Caco-2 (cell line): ENCODE data around the gene ESRP2. TPM values are rescaled to one million over a fixed set of nuclear protein-coding genes. Genes with fewer than 3 reads are reported as not detected.

ENCODE experiments used
- BruUV-seq: library from RNA; stranded (reverse); fragments of 400-500 nt; replicated peaks from 2 replicates; lab custom pipeline; 2021; lab: Mats Ljungman, UMichigan
- CTCF ChIA-PET: fragments of 300-600 bp; sonication (Branson Sonifier 250); formaldehyde crosslinking; loops from one replicate; lab custom pipeline; 2022; ENCODE audit warnings: antibody characterized with exemption; lab: Charles Lee
- POLR2A ChIA-PET: fragments of 300-600 bp; sonication (Branson Sonifier 250); formaldehyde crosslinking; loops from one replicate; lab custom pipeline; 2022; ENCODE audit warnings: antibody characterized with exemption; lab: Charles Lee
- DNase-seq, 2 experiments: peaks; one replicate each; pipeline versions ENCODE4 v3.0.0 to v3.0.0-alpha.2; 2020 to 2022
- H3K27me3 ChIP-seq: replicated peaks from 2 replicates; pipeline ENCODE4 v1.6.0; 2011; ENCODE audit warnings: low read length; ENCODE audit not compliant: control insufficient read depth, insufficient read depth
- H3K36me3 ChIP-seq: 2 replicates; pipeline ENCODE4 v1.5.1; 2011; ENCODE audit warnings: low read length; ENCODE audit not compliant: control insufficient read depth, insufficient read depth
- H3K4me1 ChIP-seq: fragments of 250-450 bp; sonication (Bioruptor Pico); 2 replicates; pipeline ENCODE4 v1.5.1; 2020; ENCODE audit warnings: mild to moderate bottlenecking
- H3K4me3 ChIP-seq: 2 replicates; pipeline ENCODE4 v1.5.1; 2011; ENCODE audit warnings: low read depth, mild to moderate bottlenecking, control low read depth, low read length
- H3K9me3 ChIP-seq: fragments of 250-450 bp; sonication (Bioruptor Pico); 2 replicates; pipeline ENCODE4 v1.5.1; 2020; ENCODE audit warnings: mild to moderate bottlenecking, moderate library complexity
- H3K27ac Mint-ChIP-seq: one replicate; pipeline ENCODE4 v1.8.0; 2022; ENCODE audit warnings: mixed read lengths; ENCODE audit not compliant: unreplicated experiment
- H3K27me3 Mint-ChIP-seq: one replicate; pipeline ENCODE4 v1.8.0; 2022; ENCODE audit warnings: mixed read lengths; ENCODE audit not compliant: insufficient read depth, unreplicated experiment
- H3K36me3 Mint-ChIP-seq: one replicate; pipeline ENCODE4 v1.8.0; 2022; ENCODE audit warnings: mild to moderate bottlenecking, mixed read lengths; ENCODE audit not compliant: insufficient read depth, unreplicated experiment
- H3K4me1 Mint-ChIP-seq: one replicate; pipeline ENCODE4 v1.8.0; 2022; ENCODE audit warnings: low read depth, mixed read lengths; ENCODE audit not compliant: unreplicated experiment
- H3K4me3 Mint-ChIP-seq: one replicate; pipeline ENCODE4 v1.8.0; 2022; ENCODE audit warnings: mild to moderate bottlenecking, moderate library complexity, mixed read lengths; ENCODE audit not compliant: unreplicated experiment
- H3K9me3 Mint-ChIP-seq: one replicate; pipeline ENCODE4 v1.8.0; 2022; ENCODE audit warnings: mixed read lengths; ENCODE audit not compliant: unreplicated experiment
- intact Hi-C: fragments of 100-400 bp; cut with micrococcal nuclease; formaldehyde crosslinking; loops from one replicate; pipeline ENCODE4 v1.10.0; 2022; ENCODE audit not compliant: unreplicated experiment
- total RNA-seq: library from RNA; stranded (reverse); gene quantifications from 2 replicates; pipeline ENCODE4 v1.2.3, GENCODE V29; 2022
- TF ChIP-seq, protein P1 (sequence below), 2 experiments: fragments of 200-600 bp in 1 of 2; IDR thresholded peaks; 1 replicate in 1 of 2; 2 replicates in 1 of 2; pipeline versions ENCODE4 v1.5.1 to v1.8.0; 2011 to 2022; ENCODE audit warnings: antibody characterized with exemption in 1 of 2, control low read depth in 1 of 2, inconsistent platforms in 1 of 2, low read depth in 1 of 2, low read length in 1 of 2, mild to moderate bottlenecking in 1 of 2, moderate library complexity in 1 of 2; ENCODE audit not compliant: insufficient read depth in 1 of 2, severe bottlenecking in 1 of 2, unreplicated experiment in 1 of 2

ESRP2 gene
- total RNA-seq, 1 experiment from 2014 or later, result 110 TPM

DNA sequence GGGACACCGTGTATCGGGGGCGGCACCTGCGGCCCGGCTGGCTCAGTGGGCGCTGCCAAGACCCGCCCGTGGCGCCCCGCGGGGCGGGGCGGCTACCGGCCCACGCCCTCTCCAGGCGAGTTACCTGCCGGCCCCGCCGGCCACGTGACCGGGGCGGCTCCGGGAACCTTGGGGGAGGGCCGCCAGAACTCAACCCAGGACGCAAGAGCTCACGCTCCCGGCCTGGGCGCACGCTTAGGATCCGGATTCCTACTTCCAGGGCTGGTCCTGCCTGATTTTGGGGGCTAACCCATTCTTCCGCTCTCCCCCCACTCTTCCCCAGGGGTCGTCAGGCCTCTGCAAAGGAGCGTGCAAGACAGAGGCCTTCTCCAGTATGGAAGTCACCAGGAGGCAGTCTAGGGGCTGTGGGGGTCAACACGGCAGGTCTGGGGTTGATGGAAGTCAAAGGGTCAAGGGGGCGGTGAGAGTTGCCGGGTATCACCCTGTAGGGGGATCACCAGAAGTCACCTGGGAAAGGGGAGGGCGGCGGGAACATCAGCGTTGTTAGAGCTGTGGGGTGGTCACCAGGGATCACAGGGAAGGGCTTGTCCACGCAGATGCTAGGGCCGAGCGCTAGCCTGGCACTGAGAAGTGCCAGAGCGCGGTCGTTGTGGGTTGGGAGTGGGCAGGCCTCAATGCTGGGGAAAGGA, 354 bp upstream of the ESRP2 start:
- Histone ChIP-seq H3K36me3 (peaks cover 3% of the 10 kb centered on the region), H3K27me3 (no peaks in the 10 kb centered on the region), H3K9me3 (no peaks in the 10 kb centered on the region; the same call in 1 of the 2 replicates), H3K4me3 (peak overlapping the region; percentile 79), H3K4me1 (peaks cover 18% of the 10 kb centered on the region)
- ChIA-PET CTCF (interaction anchor here (0.5 to 3.4 kb wide), 9 partner anchors 25 to 924 kb away, joined by 3 to 20 read pairs (median 5); partner anchors contain the start of genes NFATC3, PRMT7, SLC7A6 and SLC7A6OS), POLR2A (interaction anchor here (0.6 to 3.1 kb wide), 15 partner anchors 8 to 580 kb away, joined by 3 to 59 read pairs (median 3); partner anchors contain the start of genes NFATC3, PLA2G15, PRMT7 and RANBP10)
- Mint-ChIP-seq H3K4me1 (peaks cover 19% of the 10 kb centered on the region), H3K36me3 (peaks cover 74% of the 10 kb centered on the region), H3K9me3 (no peaks in the 10 kb centered on the region), H3K4me3 (peak overlapping the region; percentile 81), H3K27ac (peak overlapping the region; percentile 98), H3K27me3 (no peaks in the 10 kb centered on the region)
- TF ChIP-seq, protein P1, sequence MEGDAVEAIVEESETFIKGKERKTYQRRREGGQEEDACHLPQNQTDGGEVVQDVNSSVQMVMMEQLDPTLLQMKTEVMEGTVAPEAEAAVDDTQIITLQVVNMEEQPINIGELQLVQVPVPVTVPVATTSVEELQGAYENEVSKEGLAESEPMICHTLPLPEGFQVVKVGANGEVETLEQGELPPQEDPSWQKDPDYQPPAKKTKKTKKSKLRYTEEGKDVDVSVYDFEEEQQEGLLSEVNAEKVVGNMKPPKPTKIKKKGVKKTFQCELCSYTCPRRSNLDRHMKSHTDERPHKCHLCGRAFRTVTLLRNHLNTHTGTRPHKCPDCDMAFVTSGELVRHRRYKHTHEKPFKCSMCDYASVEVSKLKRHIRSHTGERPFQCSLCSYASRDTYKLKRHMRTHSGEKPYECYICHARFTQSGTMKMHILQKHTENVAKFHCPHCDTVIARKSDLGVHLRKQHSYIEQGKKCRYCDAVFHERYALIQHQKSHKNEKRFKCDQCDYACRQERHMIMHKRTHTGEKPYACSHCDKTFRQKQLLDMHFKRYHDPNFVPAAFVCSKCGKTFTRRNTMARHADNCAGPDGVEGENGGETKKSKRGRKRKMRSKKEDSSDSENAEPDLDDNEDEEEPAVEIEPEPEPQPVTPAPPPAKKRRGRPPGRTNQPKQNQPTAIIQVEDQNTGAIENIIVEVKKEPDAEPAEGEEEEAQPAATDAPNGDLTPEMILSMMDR (IDR thresholded peaks at IDR 0.05; ENCODE audit: insufficient read depth in 1 of 2, low read depth in 1 of 2, low read length in 1 of 2, severe bottlenecking in 1 of 2, unreplicated experiment in 1 of 2), result no peak
- intact Hi-C loops, result no loop called here
- DNase-seq, result peak; percentile 95 to 97
- TSS peak; percentile 17 for BruUV-seq

GRCh38 chr16:68235108-68235886, 630 bp downstream of the ESRP2 start:
- Histone ChIP-seq H3K36me3 (peaks cover 7% of the 10 kb centered on the region), H3K27me3 (no peaks in the 10 kb centered on the region), H3K9me3 (no peaks in the 10 kb centered on the region; the same call in 1 of the 2 replicates), H3K4me3 (peak overlapping the region; percentile 79), H3K4me1 (peaks cover 18% of the 10 kb centered on the region)
- Mint-ChIP-seq H3K9me3 (no peaks in the 10 kb centered on the region), H3K4me3 (peak overlapping the region; percentile 81), H3K27ac (peak overlapping the region; percentile 98), H3K4me1 (peaks cover 19% of the 10 kb centered on the region), H3K36me3 (peaks cover 80% of the 10 kb centered on the region), H3K27me3 (no peaks in the 10 kb centered on the region)
- intact Hi-C loops, result loop anchor here (2.0 kb wide), 1 partner anchor 242 kb away; no protein-coding TSS in a partner anchor
- CTCF ChIA-PET, result interaction anchor here (0.5 to 3.4 kb wide), 8 partner anchors 26 to 925 kb away, joined by 3 to 20 read pairs (median 6); partner anchors contain the start of genes NFATC3 and SLC7A6
- POLR2A ChIA-PET, result interaction anchor here (0.6 to 3.1 kb wide), 11 partner anchors 9 to 269 kb away, joined by 3 to 59 read pairs (median 6); partner anchors contain the start of genes NFATC3, PLA2G15, PRMT7 and SLC7A6
- BruUV-seq, result TSS peak; percentile 21
- TF ChIP-seq, protein P1 (IDR thresholded peaks at IDR 0.05; ENCODE audit: insufficient read depth in 1 of 2, low read depth in 1 of 2, low read length in 1 of 2, severe bottlenecking in 1 of 2, unreplicated experiment in 1 of 2), result peak in 1 of 2 experiments; percentile 70
- DNase-seq, result peak; percentile 72 to 77
